Measurements from ENCODE around the gene GOLIM4. TPM values are rescaled to one million over a fixed set of nuclear protein-coding genes. Genes with fewer than 3 reads are reported as not detected.
A peak's percentile ranks its signal among the peaks of the same experiment; 100 is the strongest.

GOLIM4 gene
- total and polyA plus RNA-seq, 9 donors: 33.0 to 67.8 (median 46.9) TPM

DNA sequence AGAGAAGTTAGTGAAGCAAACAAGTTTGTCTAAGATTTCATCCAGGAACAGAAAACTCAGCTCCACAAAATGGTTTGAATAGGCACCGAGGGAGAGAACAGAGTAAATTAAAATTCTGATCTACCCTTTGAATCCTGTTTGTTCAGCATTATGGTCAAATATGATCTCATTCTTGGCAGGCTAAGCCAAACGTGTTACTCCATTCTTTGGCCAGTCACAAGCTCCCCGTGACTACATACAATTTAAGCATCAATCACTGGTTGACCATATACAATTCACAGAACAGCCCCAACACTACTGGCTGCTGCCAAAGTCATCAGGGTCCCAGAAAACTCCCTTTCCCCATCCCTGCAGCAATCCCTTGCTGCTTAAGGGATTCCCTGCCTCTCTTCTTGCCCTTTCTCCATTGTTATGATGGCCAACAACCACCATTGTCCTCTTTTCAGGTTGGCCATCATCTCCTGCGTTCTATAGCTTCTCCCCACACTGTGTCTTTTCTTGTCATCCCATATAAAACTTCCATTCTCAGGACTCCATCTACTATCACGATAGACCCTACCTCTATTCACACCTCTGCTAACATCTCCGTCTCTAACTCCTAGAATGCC lies 46.3 kb downstream of the GOLIM4 start:
- Histone ChIP-seq H3K4me1 (ENCODE audit: control insufficient read depth, insufficient read depth, low read length) (peaks cover 14% of the 10 kb centered on the region), H3K4me3 (ENCODE audit: low read length) (no peak overlapping the region), H3K9me3 (replicated peaks; ENCODE audit: control insufficient read depth, low read depth, low read length) (no peaks in the 10 kb centered on the region), H3K27ac (ENCODE audit: low read length) (peak overlapping the region; percentile 7), H3K27me3 (ENCODE audit: control insufficient read depth, insufficient read depth, low read length) (no peaks in the 10 kb centered on the region), H3K36me3 (ENCODE audit: control insufficient read depth, insufficient read depth, low read length) (no peaks in the 10 kb centered on the region)
- 65% methylated on average over 5 of the region's 6 CpGs for WGBS (ENCODE audit: insufficient coverage)
- peak; percentile 82 for DNase-seq

DNA sequence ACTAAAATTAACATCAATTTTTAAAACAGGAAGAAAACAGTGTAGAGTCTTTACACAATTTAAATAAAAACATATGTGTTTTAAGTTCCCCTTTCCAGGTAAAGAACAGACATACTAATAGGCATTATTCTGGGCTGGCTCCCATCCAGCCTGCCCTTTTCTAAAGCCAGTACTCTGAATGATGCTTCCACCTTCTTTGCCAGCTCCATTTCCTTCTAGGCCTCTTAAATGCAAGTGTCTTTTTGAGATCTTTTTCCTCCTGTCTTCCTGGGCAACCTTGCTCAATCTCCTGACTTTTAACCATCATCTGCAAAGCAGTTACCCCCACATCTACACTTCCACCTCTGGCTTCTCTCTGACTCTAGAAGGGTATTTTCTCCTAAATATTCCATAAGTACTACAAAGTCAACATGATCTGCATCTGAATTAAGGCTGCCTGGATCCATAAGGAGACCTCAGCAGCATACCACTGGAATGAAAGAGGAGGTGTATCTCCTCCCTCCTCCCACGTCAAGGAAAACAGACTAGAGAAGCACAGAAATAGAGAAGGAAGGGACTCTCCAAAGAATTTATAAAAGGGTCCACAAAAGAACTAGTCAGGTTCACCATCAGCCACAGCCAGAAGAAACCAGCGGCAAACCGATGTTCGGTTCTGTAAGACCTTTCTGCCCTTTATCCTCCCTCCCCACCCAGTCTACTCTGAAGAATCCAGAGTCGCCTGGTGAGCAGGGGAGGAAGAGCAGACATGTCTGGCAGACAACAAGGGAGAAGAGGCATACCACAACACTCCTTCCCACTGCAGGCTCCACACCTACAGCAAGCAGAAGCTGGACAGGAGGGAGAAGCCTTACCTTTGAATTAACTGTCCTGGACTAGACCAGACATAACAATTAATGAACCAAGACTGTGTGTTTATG lies 47.1 kb downstream of the GOLIM4 start:
- no CpG with 5 or more reads among the region's 5 CpGs for WGBS (ENCODE audit: insufficient coverage)
- Histone ChIP-seq H3K9me3 (replicated peaks; ENCODE audit: control insufficient read depth, low read depth, low read length) (no peaks in the 10 kb centered on the region), H3K4me3 (ENCODE audit: low read length) (no peak overlapping the region), H3K36me3 (ENCODE audit: control insufficient read depth, insufficient read depth, low read length) (no peaks in the 10 kb centered on the region), H3K27me3 (ENCODE audit: control insufficient read depth, insufficient read depth, low read length) (no peaks in the 10 kb centered on the region), H3K4me1 (ENCODE audit: control insufficient read depth, insufficient read depth, low read length) (peaks cover 14% of the 10 kb centered on the region), H3K27ac (ENCODE audit: low read length) (peak overlapping the region; percentile 42)
- DNase-seq: peak; percentile 27

DNA sequence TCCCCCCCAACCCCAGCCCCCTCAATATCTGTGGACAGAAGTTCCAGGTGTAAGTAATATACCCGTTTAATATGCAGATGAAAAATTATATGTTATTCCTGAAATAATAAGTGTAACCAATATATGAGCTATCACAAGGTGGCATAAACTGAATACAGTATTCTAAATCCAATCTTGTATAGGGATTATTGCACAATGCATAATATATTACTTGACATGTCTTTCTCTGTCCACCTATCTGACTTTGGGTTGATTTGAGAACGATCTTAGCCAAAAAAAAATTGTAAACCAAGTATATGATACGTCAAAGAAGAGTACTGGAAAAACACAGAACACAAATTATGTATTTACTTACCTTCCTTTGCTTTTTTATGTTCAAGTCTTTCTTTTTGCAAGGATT lies 47.8 kb downstream of the GOLIM4 start:
- Histone ChIP-seq H3K9me3 (replicated peaks; ENCODE audit: control insufficient read depth, low read depth, low read length) (no peaks in the 10 kb centered on the region), H3K27ac (ENCODE audit: low read length) (peak overlapping the region; percentile 7), H3K4me3 (ENCODE audit: low read length) (no peak overlapping the region), H3K36me3 (ENCODE audit: control insufficient read depth, insufficient read depth, low read length) (peaks cover under 1% of the 10 kb centered on the region), H3K27me3 (ENCODE audit: control insufficient read depth, insufficient read depth, low read length) (no peaks in the 10 kb centered on the region), H3K4me1 (ENCODE audit: control insufficient read depth, insufficient read depth, low read length) (peaks cover 14% of the 10 kb centered on the region)
- WGBS (ENCODE audit: insufficient coverage): no CpG with 5 or more reads among the region's 3 CpGs
- no peak for DNase-seq

DNA sequence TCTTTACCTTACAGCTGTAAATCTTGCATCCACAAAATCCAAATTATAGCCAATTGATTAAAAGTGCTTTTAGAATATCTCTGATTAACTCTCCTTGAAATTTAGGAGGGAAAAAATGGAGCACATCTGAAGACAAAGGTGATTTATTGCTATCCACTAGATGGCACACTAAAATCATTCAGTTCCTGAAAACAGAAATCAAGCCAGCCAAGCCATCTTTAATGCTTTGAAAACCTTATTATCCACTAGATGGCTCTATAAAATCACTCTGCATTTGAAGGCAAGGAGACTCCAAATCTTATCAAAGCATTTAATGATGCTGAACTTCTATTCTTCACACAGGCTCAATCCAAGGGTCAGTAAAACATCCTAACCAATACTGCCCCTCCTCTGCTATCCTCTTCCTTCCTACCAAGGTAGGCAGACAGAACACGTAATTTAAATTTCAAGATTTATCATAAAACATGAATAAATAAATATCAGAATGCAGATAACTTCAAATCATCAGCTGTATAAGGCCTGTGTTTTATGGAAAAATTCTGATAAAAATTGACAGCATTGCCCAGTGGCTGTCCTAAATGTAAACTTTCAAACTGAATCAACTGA lies 48.4 kb downstream of the GOLIM4 start:
- no CpG with 5 or more reads among the region's 1 CpG for WGBS (ENCODE audit: insufficient coverage)
- no peak overlapping the region for H3K27ac ChIP-seq (ENCODE audit: low read length)
- peaks cover 14% of the 10 kb centered on the region for H3K4me1 ChIP-seq (ENCODE audit: control insufficient read depth, insufficient read depth, low read length)
- peak; percentile 93 for DNase-seq
- no peak overlapping the region for H3K4me3 ChIP-seq (ENCODE audit: low read length)
- H3K27me3 ChIP-seq (ENCODE audit: control insufficient read depth, insufficient read depth, low read length): no peaks in the 10 kb centered on the region
- H3K36me3 ChIP-seq (ENCODE audit: control insufficient read depth, insufficient read depth, low read length): peaks cover 6% of the 10 kb centered on the region
- H3K9me3 ChIP-seq (replicated peaks; ENCODE audit: control insufficient read depth, low read depth, low read length): no peaks in the 10 kb centered on the region

DNA sequence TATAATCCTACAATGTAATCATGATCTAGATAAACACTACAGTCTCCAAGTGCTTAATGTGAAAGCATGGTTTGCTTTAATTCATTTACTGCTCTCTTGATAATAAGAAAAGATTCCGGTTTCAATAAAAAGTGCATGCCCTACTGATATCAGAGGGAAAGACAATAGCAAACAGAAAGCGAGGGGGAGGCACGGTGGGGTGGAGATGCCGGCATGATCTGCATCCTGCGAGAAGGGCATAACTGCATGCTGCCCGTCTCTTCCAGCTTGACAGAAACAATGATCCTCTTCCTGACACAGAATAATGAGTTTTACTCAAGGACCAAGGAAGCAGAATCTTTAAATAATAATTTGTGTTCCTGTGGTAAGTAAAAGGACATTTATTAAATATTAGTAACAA lies 51.7 kb downstream of the GOLIM4 start:
- H3K4me3 ChIP-seq (ENCODE audit: low read length): no peak overlapping the region
- no peak for DNase-seq
- no peaks in the 10 kb centered on the region for H3K9me3 ChIP-seq (replicated peaks; ENCODE audit: control insufficient read depth, low read depth, low read length)
- peaks cover 8% of the 10 kb centered on the region for H3K36me3 ChIP-seq (ENCODE audit: control insufficient read depth, insufficient read depth, low read length)
- peaks cover 7% of the 10 kb centered on the region for H3K4me1 ChIP-seq (ENCODE audit: control insufficient read depth, insufficient read depth, low read length)
- no peak overlapping the region for H3K27ac ChIP-seq (ENCODE audit: low read length)
- 24% methylated on average over 3 of the region's 6 CpGs for WGBS (ENCODE audit: insufficient coverage)
- H3K27me3 ChIP-seq (ENCODE audit: control insufficient read depth, insufficient read depth, low read length): no peaks in the 10 kb centered on the region

DNA sequence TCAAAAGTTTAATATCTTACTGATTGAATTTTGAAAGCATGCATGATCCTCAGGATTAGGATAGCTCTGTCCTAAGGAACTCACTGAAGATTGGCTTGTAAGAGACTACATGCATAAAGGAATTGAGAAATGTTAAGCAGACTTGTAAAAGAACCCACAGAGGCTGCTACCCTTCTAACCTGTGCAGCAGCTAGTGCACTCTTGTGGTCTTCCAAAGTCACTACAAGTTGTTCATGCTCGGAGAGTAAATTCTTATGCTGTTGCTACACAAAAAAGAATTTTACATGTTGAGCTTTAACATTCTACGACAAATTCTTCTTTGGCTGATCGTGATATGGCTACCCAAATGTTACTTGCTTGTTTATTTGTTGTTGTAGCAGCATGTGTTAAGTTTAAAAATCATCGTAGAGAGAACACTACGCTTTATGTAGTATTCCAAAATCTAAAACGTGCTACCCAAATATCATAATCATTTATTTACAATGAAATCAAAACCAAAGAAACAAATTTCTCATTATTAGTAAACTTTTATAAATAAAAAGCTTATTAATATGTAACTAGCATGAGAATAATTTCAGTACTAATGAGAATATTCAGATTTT lies 55.0 kb downstream of the GOLIM4 start:
- Histone ChIP-seq H3K27ac (ENCODE audit: low read length) (no peak overlapping the region), H3K4me1 (ENCODE audit: control insufficient read depth, insufficient read depth, low read length) (no peaks in the 10 kb centered on the region), H3K9me3 (replicated peaks; ENCODE audit: control insufficient read depth, low read depth, low read length) (peaks cover 3% of the 10 kb centered on the region), H3K27me3 (ENCODE audit: control insufficient read depth, insufficient read depth, low read length) (no peaks in the 10 kb centered on the region), H3K4me3 (ENCODE audit: low read length) (no peak overlapping the region), H3K36me3 (ENCODE audit: control insufficient read depth, insufficient read depth, low read length) (peaks cover 11% of the 10 kb centered on the region)
- DNase-seq: peak; percentile 41
- no CpG with 5 or more reads among the region's 6 CpGs for WGBS (ENCODE audit: insufficient coverage)

DNA sequence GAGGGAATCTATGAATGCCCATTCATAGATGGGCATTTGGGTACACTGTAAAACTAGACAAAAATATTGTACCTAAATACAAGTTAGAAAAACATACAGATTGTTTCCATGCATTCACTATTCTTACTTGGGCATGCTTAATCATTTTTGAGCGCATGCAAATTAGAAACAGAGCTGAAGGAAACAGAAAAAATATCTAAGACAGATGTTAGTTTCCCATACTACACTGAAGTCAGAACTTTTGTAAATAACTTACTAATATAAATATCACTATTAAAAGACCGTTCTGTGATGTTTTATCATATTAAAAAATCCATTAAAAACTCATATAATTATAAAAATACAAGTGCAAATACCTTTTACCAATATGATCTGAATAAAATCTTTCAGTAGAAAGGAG lies 58.7 kb downstream of the GOLIM4 start:
- no CpG with 5 or more reads among the region's 2 CpGs for WGBS (ENCODE audit: insufficient coverage)
- Histone ChIP-seq H3K9me3 (replicated peaks; ENCODE audit: control insufficient read depth, low read depth, low read length) (peaks cover 3% of the 10 kb centered on the region), H3K4me3 (ENCODE audit: low read length) (no peak overlapping the region), H3K4me1 (ENCODE audit: control insufficient read depth, insufficient read depth, low read length) (no peaks in the 10 kb centered on the region), H3K27me3 (ENCODE audit: control insufficient read depth, insufficient read depth, low read length) (no peaks in the 10 kb centered on the region), H3K27ac (ENCODE audit: low read length) (no peak overlapping the region), H3K36me3 (ENCODE audit: control insufficient read depth, insufficient read depth, low read length) (peaks cover 17% of the 10 kb centered on the region)
- no peak for DNase-seq

DNA sequence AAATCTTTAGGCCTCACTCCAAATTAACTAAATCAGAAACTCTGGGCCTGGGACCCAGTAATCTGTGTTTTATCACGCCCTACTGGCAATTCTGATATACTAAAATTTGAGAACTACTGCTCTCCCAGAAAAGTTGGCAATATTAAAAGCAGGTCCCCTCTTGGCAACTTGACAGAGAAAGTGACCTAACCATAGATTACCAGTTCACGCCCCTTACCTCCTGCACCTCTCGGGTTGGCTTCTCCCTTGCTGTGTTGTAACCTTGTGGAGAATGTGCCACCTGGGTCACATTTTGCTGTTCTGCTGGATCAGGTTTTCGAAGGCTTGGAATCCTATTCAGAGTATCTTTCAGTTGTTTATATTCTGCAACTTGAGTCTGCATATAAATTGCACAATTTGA lies 59.1 kb downstream of the GOLIM4 start:
- no peak overlapping the region for H3K4me3 ChIP-seq (ENCODE audit: low read length)
- DNase-seq: no peak
- peaks cover 3% of the 10 kb centered on the region for H3K9me3 ChIP-seq (replicated peaks; ENCODE audit: control insufficient read depth, low read depth, low read length)
- no peak overlapping the region for H3K27ac ChIP-seq (ENCODE audit: low read length)
- 83% methylated on average over 1 of the region's 4 CpGs for WGBS (ENCODE audit: insufficient coverage)
- H3K27me3 ChIP-seq (ENCODE audit: control insufficient read depth, insufficient read depth, low read length): no peaks in the 10 kb centered on the region
- no peaks in the 10 kb centered on the region for H3K4me1 ChIP-seq (ENCODE audit: control insufficient read depth, insufficient read depth, low read length)
- H3K36me3 ChIP-seq (ENCODE audit: control insufficient read depth, insufficient read depth, low read length): peaks cover 21% of the 10 kb centered on the region

DNA sequence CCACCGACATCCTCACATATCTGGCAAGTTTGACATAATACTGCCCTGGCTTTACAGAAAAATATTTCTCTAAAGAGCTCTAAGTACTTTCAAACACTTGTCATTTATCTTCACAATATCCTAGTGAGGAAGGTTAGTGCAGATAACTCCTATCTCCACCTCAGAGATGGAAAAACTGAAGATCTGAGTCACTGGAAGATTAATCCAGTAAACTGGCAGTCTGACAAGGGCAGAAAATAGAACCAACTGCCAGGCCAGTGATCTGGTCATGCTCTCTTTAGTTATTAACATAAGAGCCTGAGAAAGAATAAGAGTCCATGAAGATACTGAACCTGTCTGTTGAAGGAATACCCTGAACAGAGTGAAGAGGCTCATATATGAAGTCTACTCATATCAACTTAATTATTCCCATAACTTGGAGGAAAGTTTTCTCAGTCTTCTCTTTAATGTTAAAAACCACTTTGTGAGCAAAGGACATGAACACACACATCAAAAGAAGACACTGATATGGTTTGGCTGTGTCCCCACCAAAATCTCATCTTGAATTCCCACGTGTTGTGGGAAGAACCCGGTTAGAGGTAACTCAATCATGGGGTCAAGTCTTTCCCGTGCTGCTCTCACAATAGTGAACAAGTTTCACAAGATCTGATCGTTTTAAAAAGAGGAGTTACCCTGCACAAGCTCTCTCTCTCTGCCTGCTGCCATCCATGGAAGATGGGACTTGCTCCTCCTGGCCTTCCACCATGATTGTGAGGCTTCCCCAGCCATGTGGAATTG lies 61.4 kb downstream of the GOLIM4 start:
- peaks cover 3% of the 10 kb centered on the region for H3K4me1 ChIP-seq (ENCODE audit: control insufficient read depth, insufficient read depth, low read length)
- peaks cover 3% of the 10 kb centered on the region for H3K9me3 ChIP-seq (replicated peaks; ENCODE audit: control insufficient read depth, low read depth, low read length)
- DNase-seq: peak; percentile 54
- no peaks in the 10 kb centered on the region for H3K27me3 ChIP-seq (ENCODE audit: control insufficient read depth, insufficient read depth, low read length)
- peaks cover 30% of the 10 kb centered on the region for H3K36me3 ChIP-seq (ENCODE audit: control insufficient read depth, insufficient read depth, low read length)
- H3K4me3 ChIP-seq (ENCODE audit: low read length): no peak overlapping the region
- H3K27ac ChIP-seq (ENCODE audit: low read length): peak overlapping the region; percentile 26
- WGBS (ENCODE audit: insufficient coverage): 100% methylated on average over 2 of the region's 5 CpGs
